NCI-H2029 treated with DMSO at 0.1 percent for 48 hours (cell line): ENCODE measurements around the gene SLF2.
"Not testable (repeated sequence)": the region's sequence is repeated elsewhere in the genome, so short reads cannot be mapped to it uniquely, and the experiment has no call there.

Source experiments
- DNase-seq: peaks from one replicate; lab custom pipeline; 2025; lab: John Stamatoyannopoulos, UW

Gene SLF2

DNA sequence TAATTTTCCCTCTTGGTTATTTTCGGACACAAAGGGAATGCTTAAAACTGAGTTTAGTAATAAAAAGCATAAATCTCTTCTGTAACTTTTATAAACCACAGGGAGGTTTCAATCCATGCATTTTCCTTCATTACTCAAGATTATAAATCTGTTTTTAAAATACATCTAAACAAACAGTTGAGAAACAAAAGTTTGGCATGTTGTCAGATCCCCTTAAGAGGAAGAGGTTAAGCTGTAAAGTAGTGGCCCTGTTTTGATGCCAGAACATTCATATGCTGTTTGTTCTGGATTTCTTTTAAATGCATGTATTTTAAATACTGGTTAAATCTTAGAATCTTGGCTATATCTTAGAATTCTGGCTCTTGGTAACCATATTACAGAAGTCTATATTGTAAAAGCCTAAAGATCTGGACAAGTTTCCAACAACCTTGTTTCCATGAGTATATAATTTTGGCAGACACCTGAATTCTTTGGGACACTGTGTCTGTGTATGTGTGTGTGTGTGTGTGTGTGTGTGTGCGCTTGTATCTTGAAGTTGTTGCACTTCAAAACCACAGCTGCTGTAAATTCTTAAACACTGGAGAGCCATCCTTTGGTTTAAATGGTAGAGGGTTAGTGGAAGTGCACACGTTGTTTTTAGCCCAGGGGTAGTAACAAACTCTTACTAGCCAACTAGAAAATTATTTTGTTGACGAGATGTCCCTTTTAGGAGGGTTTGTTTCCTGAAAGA is 49.8 kb downstream of the SLF2 start:
- no peak for DNase-seq

GRCh38 chr10:100963826-100964225 is 51.1 kb downstream of the SLF2 start:
- DNase-seq = no peak

- no peak for DNase-seq
Measured at GRCh38 chr10:100965820-100966219, 53.1 kb downstream of the SLF2 start.

DNA sequence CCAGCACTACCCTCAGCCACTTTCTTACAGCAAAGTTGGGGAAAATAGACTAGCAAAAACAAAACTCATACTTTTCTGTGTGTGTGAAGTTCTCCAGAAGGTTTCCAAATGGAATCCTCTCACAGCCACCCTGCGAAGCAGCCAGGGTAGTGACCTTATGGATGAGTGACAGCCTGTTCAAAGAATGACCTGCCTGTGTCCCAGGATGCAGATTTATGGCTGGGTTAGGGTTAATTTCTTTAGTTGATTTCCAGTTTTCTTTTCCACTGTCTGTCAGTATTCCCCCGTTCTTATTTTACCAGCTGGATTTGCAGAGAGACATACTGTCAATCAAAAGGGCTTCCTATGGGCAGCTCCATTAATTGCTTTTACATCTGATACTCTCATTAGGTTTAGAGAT is 54.1 kb downstream of the SLF2 start:
- DNase-seq = no peak

GRCh38 chr10:100967332-100967731 is 54.6 kb downstream of the SLF2 start:
- DNase-seq = no peak

- no peak for DNase-seq
Measured at GRCh38 chr10:100968062-100968736, 55.4 kb downstream of the SLF2 start.

DNA sequence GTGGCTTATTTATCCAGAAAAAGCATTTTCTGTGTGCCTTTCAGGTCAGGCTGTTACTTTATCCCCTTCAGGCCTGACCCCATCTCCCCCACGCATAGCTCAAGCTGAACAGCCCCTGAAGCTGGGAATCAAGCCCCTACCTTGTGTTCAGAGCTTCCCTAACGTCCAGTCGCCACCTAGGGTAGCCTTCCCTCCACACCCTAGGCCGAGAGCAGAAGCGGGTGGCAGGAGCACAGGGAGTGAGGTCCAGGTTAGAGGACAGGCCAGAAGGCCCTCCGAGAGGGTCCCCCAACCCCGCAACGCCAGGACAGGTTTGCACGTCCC is 56.1 kb downstream of the SLF2 start:
- DNase-seq = no peak

DNA sequence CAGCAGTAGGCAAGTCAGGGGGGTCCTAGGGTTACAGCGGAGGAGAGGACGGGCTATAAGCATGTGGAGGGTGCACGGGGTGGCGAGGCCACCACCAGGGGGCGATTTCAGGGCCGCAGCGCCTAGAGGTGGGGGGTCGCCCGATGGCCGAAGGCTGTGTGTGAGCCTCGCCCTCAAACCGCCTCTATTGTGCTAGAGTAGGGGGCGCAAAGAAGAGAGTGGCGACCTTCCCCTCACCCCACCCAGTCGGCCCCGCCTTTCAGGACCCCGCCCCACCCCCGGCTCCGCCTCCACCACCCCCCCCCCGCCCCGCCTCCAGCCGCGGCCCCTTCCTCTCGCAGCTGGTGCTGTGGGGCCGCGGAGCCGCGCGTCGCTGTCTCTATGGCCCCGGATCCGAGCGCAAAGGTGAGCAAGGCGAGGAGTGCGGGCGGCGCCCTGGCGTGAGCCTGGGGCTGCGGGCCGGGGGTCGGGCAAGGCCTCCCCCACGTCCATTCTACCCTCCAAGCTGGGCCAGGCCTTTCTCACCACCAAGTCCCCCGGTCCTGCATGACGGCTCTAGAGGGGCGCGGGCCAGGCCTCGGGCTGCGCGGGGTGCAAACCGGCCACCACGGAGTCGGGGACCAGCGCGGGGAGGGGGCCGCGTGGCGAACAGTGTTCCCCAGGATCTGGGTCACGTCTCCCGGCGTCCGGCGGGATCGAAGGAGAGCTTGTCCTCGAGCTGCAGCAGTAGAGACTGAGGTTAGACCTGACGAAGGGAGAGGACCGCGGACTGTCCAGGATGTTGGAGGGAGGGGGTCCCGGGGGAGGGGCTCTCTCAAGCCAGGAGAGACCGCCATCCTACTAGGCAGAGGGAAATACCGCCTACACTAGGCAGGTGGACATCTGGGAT is 56.7 kb downstream of the SLF2 start, which contains the start of gene SEMA4G:
Gene SEMA4G, plus strand, starts transcription at position 318 of the 889 bp plus-strand sequence. CDS start 3,409 bp downstream, outside the sequence.
- no peak for DNase-seq

DNA sequence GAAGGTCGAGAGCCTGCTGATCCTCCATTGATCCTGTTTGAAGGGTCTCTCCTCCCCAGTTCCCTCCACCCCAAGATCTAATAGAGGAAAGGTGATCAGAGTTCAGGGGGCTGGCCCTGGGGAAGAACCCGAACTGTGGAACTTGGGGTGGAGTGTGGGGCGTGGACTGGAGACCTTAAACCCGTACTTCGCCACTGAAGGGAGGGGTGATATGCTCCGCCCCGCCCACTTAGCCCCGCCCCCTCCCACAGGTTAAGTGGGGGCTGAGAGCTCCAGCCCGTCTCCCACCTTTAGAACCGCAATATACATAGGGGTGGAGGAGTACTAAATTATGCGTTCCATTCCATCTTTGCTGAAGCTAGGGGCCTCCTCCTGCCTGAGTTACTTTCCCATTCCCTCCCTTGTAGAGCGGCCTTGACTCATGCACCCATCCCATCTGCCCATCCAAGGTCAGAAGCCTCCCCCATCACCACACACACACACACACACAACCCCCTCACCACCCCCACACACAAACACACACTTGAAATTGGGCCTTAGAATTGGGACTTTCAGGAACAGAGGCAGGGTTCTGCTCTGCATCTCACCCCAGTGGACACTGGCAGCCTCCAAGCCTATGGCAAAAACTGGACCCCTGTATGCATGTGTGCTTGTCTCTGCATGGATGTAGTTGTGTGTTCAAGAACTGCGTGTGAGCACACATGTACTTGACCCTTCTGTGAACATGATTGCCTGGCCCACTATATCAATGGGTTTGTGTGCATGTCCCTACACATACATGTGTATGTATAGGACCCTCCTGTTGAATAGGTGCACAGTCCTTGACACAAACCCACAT is 57.5 kb downstream of the SLF2 start:
- DNase-seq = no peak

- no peak for DNase-seq
Measured at GRCh38 chr10:100970914-100971811, 58.4 kb downstream of the SLF2 start.

DNA sequence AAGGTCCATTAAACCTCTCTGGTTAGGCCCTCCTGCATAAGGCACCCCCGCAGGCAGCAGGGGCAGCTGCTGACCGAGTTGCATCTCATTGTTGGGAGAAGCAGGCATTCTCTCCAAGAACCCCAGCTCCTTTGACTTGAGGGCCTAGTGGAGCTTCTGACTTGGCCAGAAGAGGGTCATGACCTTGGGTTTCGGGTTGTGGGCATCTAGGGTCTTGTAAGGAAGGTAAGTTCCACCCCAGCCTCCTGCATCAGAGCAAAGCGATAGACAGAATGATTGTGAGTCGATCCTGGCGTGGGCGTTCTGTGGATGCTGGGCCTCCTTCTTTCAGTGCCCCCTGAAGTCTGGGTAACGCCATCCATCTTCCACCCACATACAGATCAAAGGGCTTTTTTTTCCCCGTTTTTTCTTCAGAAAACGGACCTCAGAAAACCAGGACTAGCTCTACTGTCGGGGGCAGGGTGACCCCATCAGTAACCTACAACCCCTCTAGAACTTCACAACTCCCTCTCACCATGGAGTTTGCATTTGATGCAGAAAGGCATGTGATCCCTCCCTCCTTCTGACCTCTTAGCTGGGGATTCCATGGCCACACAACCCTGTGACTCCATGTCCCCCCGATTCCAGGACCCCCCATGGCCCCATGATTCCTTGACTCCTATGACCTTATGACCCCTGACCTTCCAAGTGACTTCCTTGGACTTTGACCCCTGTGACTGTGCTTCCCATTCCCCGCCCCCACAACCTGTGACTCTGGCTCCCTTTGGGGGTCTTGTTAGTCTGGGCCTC is 59.5 kb downstream of the SLF2 start:
- no peak for DNase-seq

DNA sequence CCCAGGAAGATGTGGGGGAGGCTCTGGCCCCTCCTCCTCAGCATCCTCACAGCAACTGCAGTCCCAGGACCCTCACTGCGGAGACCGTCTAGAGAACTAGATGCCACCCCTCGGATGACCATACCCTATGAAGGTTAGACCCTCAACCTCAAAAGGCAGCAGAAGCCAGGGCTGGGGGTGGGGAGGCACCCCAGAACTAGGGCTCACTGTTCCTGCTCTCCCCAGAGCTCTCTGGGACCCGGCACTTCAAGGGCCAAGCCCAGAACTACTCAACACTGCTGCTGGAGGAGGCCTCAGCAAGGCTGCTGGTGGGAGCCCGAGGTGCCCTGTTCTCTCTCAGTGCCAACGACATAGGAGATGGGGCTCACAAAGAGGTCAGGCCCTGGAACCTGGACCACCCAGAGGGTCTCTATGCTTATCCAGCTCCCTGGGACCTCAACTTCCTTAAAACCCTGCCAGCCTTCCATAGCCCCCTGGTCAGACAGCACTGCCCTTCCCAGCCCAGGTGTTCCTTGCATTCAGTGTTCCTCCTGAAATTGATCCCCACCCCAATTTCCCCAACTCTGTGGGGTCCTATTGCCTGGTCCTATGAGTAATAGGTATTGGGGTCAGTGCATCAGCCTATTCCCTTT is 60.3 kb downstream of the SLF2 start:
- DNase-seq = no peak

- not testable (repeated sequence) for DNase-seq
Measured at GRCh38 chr10:100975397-100975796, 62.6 kb downstream of the SLF2 start.

DNA sequence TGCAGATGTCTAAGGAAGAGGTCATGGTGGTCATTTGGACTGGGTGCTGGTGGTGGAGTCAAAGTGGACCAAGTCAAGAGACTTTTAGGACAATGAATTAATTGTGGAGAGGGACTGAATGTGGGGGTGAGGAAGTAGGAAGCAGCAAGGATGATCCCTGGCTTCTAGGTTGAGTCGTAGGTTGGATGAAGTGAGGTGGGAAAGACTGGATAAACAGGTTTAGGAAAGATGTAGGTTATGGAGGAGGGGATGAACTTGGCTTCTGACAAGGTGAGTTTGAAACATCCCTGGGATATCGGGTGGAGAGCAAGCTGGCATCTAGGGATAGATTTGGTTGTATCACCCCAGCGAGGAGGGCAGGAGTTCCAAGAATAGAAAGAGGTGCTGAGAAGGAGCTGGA is 64.1 kb downstream of the SLF2 start:
- DNase-seq = no peak

DNA sequence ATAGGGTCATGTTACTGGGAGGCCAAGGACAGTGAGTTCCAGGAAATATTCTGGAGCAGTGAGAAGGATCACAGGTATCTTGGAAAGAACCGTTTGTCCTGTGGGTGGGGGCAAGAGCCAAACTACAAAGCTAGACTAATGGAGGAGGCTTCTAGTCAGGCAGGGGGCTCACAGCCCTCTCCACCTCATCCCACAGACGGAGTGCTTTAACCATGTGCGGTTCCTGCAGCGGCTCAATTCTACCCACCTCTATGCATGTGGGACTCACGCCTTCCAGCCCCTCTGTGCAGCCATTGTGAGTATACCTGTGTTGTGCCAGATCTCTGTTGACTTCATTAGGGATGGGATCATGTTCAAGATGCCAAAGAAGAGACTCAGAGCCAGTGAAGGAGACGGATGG is 64.7 kb downstream of the SLF2 start:
- DNase-seq = no peak

DNA sequence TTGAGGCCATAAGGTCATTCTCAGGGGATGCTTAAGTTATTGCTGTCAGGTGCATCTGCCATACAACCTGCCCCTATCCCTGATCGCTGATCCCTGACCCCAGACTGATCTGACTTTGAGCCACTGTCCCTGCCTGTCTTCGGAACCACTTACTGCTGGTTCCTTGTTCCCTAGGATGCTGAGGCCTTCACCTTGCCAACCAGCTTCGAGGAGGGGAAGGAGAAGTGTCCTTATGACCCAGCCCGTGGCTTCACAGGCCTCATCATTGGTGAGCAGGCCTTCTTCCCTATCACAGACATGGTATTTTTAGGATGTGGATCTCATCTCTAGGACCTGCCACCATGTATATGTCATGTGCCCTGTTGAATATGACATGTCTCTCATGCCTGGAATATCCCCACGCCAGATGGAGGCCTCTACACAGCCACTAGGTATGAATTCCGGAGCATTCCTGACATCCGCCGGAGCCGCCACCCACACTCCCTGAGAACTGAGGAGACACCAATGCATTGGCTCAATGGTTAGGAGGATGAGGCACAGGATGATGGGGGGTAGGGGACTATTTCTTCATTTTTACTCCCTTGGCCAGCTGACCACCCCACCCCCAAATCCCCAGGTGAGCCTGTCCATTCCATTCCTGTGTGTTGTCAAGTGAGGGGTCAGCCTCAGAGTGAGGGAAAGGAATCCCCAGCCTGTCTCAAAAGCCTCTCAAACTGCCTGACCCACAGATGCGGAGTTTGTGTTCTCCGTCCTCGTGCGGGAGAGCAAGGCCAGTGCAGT is 65.5 kb downstream of the SLF2 start:
- no peak for DNase-seq

- DNase-seq = no peak
Measured at GRCh38 chr10:100978901-100979195, 66.1 kb downstream of the SLF2 start.

GRCh38 chr10:100979791-100980272 is 67.1 kb downstream of the SLF2 start:
- no peak for DNase-seq

GRCh38 chr10:100980311-100980710 is 67.5 kb downstream of the SLF2 start:
- no peak for DNase-seq
